Occipital lobe (tissue), 2 donors: ENCODE data around the gene GABRQ. TPM values are rescaled to one million over a fixed set of nuclear protein-coding genes. Genes with fewer than 3 reads are reported as not detected.

ENCODE experiments used
- DNase-seq: peaks from one replicate; lab custom pipeline; 2025; lab: John Stamatoyannopoulos, UW
- total RNA-seq: library from RNA; depleted of rRNA; stranded (reverse); fragments of >200 nt; gene quantifications from one replicate; pipeline ENCODE4 v1.2.3, GENCODE V29; 2014

The GABRQ gene
- 0.47 TPM for total RNA-seq

GRCh38 chrX:152637649-152638442 lies at the start of gene GABRQ:
Gene GABRQ, plus strand, starts transcription at chrX:152637895. Its CDS starts 308 bp downstream, at chrX:152638203.
- DNase-seq: no peak

- DNase-seq: no peak
Measured at GRCh38 chrX:152588206-152588605, 49.5 kb upstream of the GABRQ start.

- DNase-seq: peak; percentile 33
Measured at GRCh38 chrX:152600853-152601633, 36.7 kb upstream of the GABRQ start.

- DNase-seq: no peak
Measured at GRCh38 chrX:152601848-152602616, 35.7 kb upstream of the GABRQ start.

- DNase-seq: no peak
Measured at GRCh38 chrX:152614791-152615190, 22.9 kb upstream of the GABRQ start.

- DNase-seq: no peak
Measured at GRCh38 chrX:152619897-152620296, 17.8 kb upstream of the GABRQ start.

GRCh38 chrX:152632445-152633097 lies 5.1 kb upstream of the GABRQ start:
- peak; percentile 1 for DNase-seq

- peak; percentile 3 for DNase-seq
Measured at GRCh38 chrX:152635941-152636340, 1.8 kb upstream of the GABRQ start.

GRCh38 chrX:152638443-152638904 lies 779 bp downstream of the GABRQ start:
- DNase-seq: no peak

GRCh38 chrX:152639426-152639825 lies 1.7 kb downstream of the GABRQ start:
- no peak for DNase-seq

- no peak for DNase-seq
Measured at GRCh38 chrX:152640034-152640818, 2.5 kb downstream of the GABRQ start.

GRCh38 chrX:152641256-152641875 lies 3.7 kb downstream of the GABRQ start:
- no peak for DNase-seq

- DNase-seq: no peak
Measured at GRCh38 chrX:152641996-152642395, 4.3 kb downstream of the GABRQ start.

GRCh38 chrX:152642931-152643564 lies 5.4 kb downstream of the GABRQ start:
- DNase-seq: peak; percentile 7

GRCh38 chrX:152646961-152647360 lies 9.3 kb downstream of the GABRQ start:
- no peak for DNase-seq

- DNase-seq: no peak
Measured at GRCh38 chrX:152647978-152648377, 10.3 kb downstream of the GABRQ start.

- DNase-seq: no peak
Measured at GRCh38 chrX:152652060-152652459, 14.4 kb downstream of the GABRQ start.

GRCh38 chrX:152652467-152652866 lies 14.8 kb downstream of the GABRQ start:
- no peak for DNase-seq

- no peak for DNase-seq
Measured at GRCh38 chrX:152656087-152656486, 18.4 kb downstream of the GABRQ start.
